GM19328 (cell line): ENCODE measurements around the gene LRCOL1.

ENCODE experiments used
- ATAC-seq: cut with Tn5 transposase; IDR thresholded peaks from one replicate; pipeline ENCODE4 v1.9.1; 2021; ENCODE audit warnings: mild to moderate bottlenecking, moderate library complexity; ENCODE audit not compliant: unreplicated experiment

Gene LRCOL1

DNA sequence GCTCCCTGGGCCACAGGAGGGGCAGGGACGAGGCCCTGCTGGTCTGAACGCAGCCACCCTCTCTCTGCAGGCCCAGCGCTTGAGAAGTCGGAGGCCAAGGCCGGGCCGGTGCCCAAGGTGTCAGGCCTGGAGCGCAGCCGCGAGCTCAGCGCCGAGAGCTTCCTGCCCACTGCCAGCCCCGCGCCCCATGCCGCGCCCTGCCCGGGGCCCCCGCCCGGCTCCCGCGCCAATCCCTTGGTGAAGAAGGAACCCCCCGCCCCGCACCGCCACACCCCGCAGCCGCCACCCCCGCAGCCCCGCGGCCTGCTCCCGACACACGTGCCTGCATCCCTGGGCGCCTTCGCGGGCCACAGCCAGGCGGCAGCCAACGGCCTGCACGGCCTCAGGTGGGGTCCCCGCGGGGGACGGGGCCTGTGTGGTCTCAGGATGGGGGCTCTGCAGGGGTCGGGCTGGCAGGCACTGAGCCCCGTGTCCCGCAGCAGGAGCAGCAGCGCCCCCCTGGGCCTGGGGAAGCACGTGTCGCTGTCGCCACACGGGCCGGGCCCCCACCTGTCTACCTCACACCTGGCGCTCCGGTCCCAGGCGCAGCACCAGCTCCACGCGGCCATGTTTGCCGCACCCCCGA lies 40.4 kb downstream of the LRCOL1 start:
- no peak for ATAC-seq

DNA sequence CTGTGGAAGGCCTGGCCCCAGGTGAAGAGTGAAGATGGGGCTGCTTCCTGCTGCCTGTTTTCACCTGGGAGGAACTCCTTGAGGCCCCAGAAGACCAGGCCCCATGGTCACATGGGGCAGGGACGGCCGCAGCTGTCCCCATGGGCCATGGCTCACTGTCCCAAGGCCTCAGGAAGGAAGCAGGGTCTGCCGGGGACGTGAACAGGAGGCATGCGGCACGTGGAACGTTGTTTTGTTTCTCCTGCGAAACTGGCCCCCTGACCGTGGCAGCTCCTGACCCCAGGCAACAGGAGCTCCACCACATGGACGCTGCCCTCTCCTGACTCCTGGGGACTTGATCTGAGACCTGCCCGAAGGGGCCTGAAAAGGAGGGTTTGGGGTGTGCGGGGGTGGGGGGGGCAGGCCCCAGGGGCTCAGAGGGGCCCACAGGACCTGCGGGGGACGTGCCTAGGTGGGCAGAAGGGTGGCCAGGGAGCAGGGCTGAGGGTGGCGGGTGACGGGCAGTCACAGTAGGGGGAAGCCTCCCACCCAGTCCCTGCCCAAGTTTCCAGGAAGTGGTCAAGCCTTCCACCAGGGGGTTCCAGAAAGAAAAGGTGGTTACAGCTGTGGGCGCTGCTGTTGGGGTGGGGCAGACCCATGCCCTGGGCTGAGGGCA lies 41.4 kb downstream of the LRCOL1 start:
- no peak for ATAC-seq

DNA sequence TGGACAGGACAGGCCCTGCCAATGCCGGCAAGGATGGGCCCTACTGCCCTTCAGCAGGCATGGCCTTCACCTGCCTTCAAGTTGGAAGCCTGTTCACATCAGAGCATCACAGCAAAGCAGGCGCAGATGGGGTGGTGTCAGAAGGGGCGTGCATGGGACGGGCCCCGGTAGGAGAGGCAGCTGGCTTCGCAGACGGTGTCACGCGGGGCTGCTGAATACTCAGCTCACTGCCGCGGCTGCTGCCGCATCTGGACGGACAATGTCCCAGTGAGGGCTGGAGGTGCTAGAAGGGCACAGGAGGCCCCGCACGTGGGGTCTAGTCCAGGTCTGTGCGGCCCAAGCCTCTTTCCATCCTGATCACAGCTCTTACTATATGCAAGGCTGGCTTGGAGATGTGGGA lies 42.1 kb downstream of the LRCOL1 start:
- no peak for ATAC-seq

DNA sequence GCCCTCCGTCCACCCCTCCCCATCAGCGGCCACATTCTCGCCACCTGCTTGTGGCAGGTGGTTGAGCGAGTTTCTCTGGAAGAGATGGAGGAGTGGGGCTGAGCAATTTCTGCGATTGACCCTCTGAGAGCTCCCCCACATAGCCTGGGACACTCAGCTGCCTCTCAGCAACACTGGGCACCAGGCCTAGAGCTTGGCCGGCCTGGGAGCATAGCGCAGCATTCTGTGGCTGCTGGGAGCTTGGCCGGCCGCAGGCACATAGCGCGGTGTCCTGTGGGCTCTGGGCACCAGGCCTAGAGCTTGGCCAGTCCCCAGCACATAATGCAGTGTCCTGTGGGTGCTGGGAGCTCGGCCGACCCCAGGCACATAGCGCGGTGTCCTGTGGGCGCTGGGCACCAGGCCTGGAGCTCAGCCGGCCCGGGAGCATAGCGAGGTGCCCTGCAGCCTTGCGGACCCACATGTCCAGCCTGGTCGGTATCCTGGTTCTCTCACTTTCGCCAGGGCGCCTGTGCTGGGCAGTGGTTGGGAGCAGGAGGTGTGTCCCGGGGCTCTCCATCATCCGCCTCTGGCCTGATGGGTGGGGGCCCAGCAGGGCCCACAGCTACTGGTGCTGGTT lies 43.8 kb downstream of the LRCOL1 start:
- ATAC-seq = no peak

DNA sequence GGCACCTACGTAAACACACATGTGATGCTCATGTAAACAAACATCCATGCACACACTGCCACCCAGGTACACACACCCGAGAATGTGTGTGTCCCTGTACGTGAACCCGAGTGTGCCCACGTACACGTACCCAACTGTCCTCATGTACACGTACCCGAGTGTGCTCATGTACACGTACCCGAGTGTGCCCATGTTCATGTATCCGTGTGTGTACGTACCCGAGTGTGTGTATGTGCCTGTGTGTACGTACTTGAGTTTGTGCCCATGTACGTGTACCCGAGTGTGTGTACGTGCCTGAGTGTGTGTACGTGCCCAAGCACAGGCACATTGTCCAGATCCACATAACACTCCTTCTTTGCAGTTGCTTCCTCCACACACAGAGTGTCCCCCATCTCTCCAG lies 45.0 kb downstream of the LRCOL1 start:
- no peak for ATAC-seq

DNA sequence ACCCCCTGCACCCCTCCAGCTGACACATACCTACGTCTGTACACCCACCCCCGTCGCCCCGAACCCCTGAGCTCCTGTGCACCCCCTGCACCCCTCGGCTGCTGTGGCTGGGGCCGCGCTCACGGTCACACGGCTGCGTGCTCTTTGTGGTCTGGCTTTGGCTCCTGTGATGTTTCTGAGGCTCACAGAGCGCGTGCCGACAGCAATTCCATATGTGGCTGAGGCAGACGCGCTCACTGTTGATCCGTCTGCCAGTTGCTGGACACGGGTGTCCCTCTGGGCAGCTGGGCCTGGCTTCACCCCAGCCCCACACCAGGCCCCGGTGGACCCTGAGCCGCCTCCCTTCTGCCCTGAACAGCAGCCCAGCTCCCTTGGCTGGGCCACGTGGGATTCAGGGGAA lies 46.5 kb downstream of the LRCOL1 start:
- ATAC-seq = no peak

DNA sequence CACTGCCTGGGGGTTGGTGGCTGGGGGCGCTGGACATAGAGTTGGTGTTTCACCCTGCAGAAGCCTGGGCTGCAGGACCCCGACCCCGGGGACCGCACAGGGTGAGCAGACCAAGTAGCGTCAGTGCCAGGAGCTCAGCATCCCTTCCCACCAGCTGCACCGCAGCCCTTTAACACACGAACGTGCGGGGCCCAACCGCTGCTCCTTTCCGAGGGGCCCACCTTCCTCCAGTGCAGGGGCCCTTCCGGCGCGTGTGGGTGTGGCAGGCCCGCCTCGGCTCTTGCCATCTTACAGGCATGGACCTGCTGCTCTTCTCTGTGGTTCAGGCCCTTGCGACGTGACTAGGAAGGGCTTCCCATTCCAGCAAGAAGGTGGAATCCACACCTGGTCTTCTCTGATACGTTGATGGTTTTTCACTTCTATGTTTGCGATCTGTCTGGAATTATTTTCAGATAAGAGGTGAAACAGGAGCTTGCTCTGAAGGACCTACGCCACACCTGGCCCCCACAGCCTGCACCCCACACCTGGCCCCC lies 47.8 kb downstream of the LRCOL1 start:
- ATAC-seq = no peak

DNA sequence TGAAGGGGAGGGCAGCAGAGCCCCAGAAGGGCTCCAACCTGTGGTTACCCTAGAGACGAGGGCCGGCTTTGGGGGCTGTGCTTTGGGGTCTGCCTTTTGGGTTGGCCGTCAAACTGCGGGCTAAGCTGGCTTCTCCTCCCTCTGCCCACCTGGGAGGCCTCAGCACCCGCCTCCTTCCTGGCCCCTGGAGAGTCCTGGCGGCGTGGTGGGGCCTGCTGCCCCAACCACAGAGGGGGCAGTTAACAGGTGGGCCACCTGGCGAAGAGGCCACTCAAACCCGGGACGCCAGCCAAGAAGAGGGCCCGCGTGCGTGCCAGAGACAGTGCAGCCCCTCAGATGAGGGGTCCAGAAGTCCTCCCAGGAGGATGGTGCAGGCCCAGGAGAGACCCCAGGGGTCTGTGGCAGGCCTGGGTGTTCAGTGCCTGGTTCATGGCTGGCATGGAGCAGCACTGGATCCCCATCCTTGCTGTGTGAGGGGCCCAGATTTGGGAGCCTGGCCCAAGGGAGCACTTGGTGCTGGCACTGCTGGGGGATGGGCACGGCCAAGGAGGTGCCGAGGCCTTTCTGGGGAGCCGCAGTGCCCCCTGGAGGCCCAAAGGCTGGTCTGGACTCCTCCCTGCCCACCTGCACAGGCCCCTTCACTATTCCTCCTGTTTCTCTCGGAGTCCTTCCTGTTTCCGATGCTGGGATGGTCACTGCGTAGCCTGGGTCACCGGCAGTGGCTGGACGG lies 48.8 kb downstream of the LRCOL1 start:
- no peak for ATAC-seq

DNA sequence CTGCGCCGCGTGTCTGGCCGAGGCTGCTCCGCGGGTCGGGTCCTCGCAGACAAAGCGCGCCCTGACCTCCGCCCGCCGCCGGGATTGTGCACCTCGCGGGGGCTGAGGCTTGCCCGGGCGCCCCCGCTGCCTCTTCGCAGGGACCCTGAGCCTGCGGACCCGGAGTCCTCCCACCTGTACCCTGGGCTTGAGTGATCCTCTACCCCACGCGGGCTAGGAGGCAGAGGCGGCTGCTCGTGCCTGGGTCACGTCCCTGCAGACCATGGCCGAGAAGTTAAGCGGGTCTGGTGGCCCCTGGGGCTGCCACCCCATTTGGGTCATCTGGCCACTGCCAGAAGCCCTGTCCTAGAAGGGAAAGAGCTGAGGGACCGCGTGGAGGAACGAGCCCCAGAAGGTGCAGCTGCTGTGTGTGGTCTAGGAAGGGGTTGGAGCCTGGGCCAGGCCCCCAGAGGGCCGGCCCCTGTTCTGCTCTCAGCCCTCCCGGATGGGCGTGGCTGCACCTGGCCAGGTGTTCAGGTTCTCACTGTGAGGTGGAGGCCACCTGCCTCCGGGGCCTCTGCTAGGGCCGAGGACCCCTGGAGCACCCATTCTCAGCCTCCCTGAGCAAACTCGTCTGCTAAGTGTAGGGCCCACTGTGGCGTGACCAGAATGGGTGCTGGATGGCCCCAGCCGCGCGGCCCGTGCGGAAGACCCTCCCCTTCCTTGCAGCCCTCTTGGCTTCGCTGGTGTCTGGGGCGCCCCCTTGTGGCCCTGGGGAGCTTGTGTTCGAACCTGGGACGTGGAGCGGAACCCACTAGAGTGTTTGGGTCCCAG lies 49.6 kb downstream of the LRCOL1 start:
- ATAC-seq = no peak

DNA sequence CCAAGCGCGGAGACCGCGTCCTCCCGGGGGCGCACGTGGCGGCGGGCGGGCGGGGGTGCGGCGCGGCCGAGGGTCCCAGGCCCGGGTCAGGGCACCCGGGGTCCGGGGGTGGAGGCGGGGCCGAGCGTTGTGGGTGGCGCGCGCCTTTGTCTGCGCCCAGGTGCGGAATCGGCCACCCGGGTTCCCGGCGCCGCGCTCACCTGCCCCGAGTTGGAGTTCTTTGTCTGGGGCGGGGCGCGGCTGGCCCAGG lies 50.1 kb downstream of the LRCOL1 start:
- ATAC-seq = no peak

DNA sequence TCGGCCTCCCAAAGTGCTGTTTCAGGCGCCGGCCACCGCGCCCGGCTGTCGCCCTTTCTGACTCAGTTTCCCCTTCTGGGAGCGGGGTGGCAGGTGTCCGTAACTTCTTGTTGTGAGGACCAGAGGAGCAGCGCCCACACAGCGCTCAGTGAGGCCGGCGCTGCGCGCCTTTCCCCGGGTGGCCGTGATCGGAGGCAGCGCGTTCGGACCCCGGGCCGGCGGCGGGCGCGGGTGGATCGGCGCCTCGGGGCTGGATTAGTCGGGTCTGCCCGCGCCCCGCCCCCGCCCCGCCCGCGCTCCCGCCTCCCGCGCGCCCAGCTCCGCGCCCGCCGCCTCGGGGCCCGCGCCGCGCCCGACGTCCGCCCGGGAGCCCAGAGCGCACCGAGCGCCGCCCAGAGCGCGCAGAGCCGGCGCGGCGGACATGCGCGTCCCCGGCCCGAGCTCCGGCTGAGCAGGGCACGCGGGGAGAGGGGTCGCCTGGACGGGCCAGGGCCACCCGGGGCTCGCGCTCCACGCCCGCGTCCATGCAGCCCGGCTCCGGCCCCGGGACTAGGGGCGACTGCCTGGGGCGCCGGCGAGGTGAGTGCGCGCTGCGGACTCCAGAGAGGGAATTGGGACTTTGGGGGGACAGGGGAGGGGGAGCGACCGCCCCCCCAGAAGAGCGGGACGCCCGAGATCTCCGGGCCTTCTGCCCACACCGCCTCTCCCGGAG lies 50.6 kb downstream of the LRCOL1 start:
- no peak for ATAC-seq

DNA sequence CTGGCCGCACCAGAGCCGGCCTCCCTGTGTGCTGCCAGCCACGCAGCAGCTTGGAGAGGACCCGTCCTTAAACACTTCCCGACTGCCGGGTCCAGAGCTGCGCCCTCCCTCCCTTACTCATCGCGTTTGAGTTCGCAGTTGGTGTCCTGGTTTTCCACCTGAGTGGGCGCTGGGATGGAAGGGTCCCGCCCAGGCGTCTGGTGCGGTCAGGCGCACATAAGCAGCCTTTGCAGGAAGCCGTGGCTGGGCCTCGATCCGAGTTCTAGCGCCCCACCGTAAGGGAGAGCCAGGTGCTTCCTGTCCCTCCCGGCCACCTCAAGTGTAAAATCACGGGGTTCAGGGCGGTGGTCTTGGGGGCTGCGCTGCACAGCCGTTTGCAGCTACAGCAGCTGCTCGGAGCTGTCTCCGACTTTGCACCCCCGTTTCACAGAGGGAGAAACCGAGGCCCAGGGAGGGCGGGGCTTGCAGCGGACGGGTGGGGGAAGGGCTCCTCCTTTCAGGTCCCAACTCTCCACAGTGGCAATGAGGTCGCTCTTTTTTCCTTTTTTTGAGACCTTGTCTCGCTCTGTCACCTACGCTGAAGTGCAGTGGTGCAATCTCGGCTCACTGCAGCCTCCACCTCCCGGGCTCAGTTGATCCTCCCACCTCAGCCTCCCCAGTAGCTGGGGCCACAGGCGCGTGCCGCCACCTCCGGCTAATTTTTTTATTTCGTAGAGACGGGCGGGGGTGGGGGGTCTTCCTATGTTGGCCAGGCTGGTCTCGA lies 51.3 kb downstream of the LRCOL1 start:
- no peak for ATAC-seq

DNA sequence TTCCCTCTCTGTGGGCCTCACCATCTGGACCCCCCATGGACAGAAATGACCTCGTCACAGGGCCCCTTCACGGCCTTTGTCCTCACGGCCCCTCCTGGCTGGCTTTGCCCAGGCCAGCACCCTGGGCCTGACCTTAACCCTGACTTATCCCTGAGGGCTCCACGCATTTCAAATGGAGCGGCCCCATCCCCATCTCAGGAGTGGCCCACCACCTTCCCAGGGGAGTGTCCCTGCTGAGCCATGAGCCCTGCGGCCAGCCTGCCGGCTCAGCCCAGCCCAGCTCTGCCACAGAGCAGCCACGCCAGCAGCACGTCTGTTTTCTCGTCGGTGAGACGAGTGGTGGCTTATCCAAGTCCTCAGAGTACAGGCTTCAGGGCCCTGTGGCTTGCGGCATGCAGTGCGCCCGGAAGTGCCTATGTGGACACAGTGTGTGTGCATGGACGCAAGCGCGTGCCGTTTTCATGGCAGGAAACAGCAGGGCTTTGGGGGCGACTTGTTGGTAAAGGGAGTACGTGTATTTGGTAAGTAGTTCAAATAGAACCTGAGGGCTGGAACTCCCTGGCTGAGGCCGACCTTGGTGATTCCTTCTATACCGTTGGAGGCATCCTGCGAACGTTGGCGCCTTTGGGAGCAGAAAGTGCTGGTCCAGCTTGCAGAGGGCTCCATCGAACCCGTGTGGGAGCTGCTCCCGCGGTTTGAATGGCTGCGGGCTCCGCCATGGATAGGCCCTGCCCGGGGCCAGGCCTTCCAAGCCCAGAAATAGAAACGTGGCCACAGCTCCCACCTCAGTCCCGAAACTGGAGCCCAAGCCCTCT lies 52.1 kb downstream of the LRCOL1 start:
- ATAC-seq = no peak

DNA sequence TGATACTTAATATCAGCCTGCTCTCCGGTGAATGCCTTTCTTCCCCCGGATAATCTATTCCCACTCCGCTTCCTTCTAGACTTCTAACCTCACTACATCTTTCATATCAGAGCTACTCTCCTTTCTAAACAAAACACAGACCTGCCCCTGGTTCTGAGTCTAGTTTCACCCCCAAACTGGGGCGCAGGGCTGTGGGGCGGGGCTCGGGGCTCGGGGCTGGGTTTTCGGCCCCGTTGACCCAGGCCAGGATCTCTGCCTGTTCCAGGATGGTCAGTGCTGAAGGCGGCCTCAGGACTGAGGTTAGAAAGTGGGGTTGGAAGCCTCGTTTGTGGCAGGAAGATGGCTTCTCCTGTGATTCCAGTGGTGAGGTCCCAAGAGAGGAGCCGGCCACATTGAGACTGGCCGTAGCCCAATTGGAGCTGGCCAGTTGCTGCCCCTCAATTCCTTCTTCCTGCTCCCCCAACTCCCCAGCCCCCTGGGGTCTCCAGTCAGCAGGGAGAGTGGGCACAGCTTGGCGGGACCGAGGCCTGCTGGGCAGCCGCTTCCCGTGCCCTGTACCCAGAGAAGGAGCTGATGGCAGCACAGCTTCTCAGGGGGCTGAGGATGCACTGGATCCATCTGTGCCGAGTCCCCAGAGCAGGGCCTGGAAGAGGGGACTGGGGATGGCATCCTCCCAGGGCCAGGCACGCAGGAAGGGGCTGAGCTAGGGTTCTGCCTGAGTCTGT lies 52.9 kb downstream of the LRCOL1 start:
- no peak for ATAC-seq

DNA sequence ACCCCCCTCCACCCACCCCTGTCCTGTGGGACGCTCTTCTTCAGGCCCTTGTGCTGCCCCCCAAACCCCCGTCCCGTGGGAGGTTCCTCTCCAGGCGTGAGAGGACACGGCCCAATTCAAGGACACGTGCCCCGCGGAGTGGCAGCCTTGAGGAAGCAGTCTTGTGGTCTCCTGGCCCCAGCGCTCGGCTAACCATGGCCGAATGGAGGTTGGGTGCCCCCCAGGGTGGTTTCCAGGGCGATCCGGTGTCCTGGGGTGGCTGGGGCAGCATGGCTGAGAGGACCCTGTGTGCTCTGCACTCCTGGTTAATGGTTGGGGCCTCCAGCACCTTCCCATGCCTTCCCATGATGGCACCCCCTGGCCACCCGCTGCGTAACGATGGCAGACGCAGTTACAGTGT lies 53.6 kb downstream of the LRCOL1 start:
- ATAC-seq = no peak

DNA sequence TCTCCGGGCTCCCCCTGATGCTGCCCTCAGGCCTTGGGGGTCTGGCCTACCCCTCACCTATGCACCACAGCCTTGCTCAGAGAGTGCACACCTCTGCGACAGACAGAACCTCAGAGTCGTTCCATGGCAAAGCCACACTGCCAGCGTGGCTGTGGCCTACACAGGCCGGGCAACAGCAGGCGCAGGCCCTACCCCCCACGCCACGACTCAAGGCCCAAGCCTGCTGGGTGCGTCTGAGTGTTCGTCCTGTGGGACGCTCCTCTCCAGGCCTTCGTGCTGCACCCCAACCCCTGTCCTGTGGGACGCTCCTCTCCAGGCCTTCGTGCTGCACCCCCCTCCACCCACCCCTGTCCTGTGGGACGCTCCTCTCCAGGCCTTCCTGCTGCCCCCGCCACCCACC lies 54.2 kb downstream of the LRCOL1 start:
- ATAC-seq = no peak

DNA sequence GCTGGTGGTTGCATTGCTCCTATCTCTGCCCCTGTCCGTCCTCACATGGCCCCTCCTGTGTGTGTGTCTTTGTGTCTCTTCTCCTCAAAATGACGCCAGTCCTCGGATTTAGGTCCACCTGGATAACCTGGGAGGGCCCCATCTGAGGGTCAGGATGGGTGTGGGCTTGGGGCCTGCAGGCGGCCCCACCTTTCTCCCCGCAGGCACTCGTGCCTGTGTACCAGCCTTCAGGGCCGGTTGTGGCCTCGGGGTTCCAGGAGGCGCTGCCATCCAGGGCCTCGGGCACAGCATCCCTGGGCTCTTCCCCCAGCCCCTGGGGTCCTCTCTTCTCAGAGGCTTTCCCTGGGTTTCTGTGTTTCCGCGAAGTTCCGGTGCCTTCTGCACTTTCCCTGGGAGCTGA lies 54.7 kb downstream of the LRCOL1 start:
- no peak for ATAC-seq
